GM23248 (cell line): ENCODE results near the gene POLRMT.

Experiments
- EZH2 ChIP-seq: fragments of 200-600 bp; sonication (generic); IDR thresholded peaks from 2 replicates; pipeline ENCODE4 v1.6.1; 2018; ENCODE audit warnings: antibody characterized with exemption, mild to moderate bottlenecking; ENCODE audit not compliant: insufficient read depth, poor library complexity, severe bottlenecking
- EZH2phosphoT487 ChIP-seq: fragments of 200-600 bp; sonication (generic); IDR thresholded peaks from 2 replicates; pipeline ENCODE4 v1.6.1; 2018; ENCODE audit warnings: antibody characterized with exemption, moderate library complexity, mild to moderate bottlenecking, low read depth; ENCODE audit not compliant: insufficient read depth

DNA sequence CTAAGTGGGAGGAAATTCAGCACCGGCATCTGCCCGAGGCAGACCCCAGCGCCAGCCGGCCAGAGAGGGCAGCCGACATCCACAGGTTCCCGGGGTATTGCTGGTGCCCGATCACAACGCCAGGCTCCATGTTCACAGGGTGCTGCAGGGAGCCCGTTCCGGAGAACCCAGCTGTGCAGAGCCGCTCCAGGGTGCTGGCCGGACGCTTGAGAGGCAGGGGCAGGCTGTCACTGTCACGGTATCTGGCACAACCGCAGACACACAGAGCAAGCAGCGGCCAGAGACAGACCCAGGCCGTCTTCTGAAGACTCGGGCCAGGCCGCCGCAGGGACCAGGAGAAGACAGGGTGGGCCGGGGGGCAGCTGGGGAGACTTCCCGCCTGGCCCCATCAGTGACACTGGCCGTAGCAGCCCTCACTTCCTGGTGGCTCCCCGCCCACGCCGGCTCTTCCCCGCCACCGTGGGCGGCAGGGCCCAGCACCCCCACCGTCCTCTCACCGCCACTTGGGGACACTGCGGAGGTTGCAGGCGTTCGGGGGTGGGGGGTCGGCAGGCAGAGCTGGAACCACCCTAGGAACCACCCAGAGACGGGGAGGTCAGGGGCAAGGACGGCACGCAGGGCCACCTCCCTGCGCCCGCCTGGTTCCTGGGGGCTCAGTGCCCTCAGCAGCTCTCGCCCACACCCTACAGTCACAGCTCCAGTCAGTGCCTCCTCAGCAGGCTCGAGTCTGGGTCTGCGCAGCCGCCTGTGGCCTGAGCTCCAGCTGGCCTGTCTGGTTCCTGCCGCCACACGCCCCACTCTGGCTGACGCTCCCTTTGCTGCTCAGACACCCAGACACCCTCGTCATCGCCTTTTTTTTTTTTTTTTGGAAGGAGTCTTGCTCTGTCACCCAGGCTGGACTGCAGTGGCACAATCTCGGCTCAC, 25.8 kb upstream of the POLRMT start:
- TF ChIP-seq EZH2: no peak
- TF ChIP-seq EZH2phosphoT487: no peak
